Mesenchymal stem cell (in vitro differentiated cells and primary cell): ENCODE results near the gene CRYBG1.
"Not testable (repeated sequence)": the region's sequence is repeated elsewhere in the genome, so short reads cannot be mapped to it uniquely, and the experiment has no call there.

ENCODE experiments used
- DNase-seq: peaks from one replicate; pipeline ENCODE4 v3.0.0-alpha.2; 2013
- H2AFZ ChIP-seq: one replicate; pipeline ENCODE4 v1.6.1; 2013; ENCODE audit warnings: low read depth, mild to moderate bottlenecking, control low read depth, inconsistent platforms, low read length, moderate library complexity
- H2AK5ac ChIP-seq: 2 replicates; pipeline ENCODE4 v1.6.1; 2013; ENCODE audit warnings: low read length, moderate library complexity, mild to moderate bottlenecking, inconsistent platforms; ENCODE audit not compliant: severe bottlenecking
- H2BK120ac ChIP-seq: one replicate; pipeline ENCODE4 v1.6.1; 2013; ENCODE audit warnings: low read depth, mild to moderate bottlenecking, inconsistent platforms, low read length, moderate library complexity
- H2BK12ac ChIP-seq, 2 experiments: one replicate each; pipeline ENCODE4 v1.6.1; 2013; ENCODE audit warnings: inconsistent platforms in 2 of 2, low read length in 2 of 2, mild to moderate bottlenecking in 2 of 2, moderate library complexity in 2 of 2, control low read depth in 1 of 2
- H2BK15ac ChIP-seq: one replicate; pipeline ENCODE4 v1.6.1; 2013; ENCODE audit warnings: mild to moderate bottlenecking, low read depth, inconsistent platforms; ENCODE audit not compliant: poor library complexity, severe bottlenecking
- H2BK5ac ChIP-seq: 2 replicates; pipeline ENCODE4 v1.6.1; 2013; ENCODE audit warnings: low read depth, mild to moderate bottlenecking, low read length, control low read depth, inconsistent platforms; ENCODE audit not compliant: poor library complexity, severe bottlenecking
- H3K14ac ChIP-seq, 2 experiments: one replicate each; pipeline ENCODE4 v1.6.1; 2013; ENCODE audit warnings: inconsistent platforms in 2 of 2, low read length in 2 of 2, control low read depth in 1 of 2, mild to moderate bottlenecking in 1 of 2, moderate library complexity in 1 of 2
- H3K18ac ChIP-seq, 2 experiments: one replicate each; pipeline ENCODE4 v1.6.1; 2013; ENCODE audit warnings: inconsistent platforms in 2 of 2, low read length in 2 of 2, control low read depth in 1 of 2, low read depth in 1 of 2, mild to moderate bottlenecking in 1 of 2
- H3K23ac ChIP-seq, 2 experiments: one replicate each; pipeline ENCODE4 v1.6.1; 2013; ENCODE audit warnings: inconsistent platforms in 2 of 2, low read length in 2 of 2, mild to moderate bottlenecking in 2 of 2, moderate library complexity in 2 of 2, control low read depth in 1 of 2
- H3K27ac ChIP-seq: 2 replicates; pipeline ENCODE4 v1.5.1; 2013; ENCODE audit warnings: mild to moderate bottlenecking, moderate library complexity, low read length, control low read depth, inconsistent platforms; ENCODE audit not compliant: poor library complexity, severe bottlenecking
- H3K27me3 ChIP-seq, 2 experiments: 2 replicates each; pipeline versions ENCODE4 v1.6.1 to v1.7.0; 2013; ENCODE audit warnings: low read length in 2 of 2, mild to moderate bottlenecking in 2 of 2, moderate library complexity in 2 of 2, control low read depth in 1 of 2, inconsistent platforms in 1 of 2; ENCODE audit not compliant: control insufficient read depth in 1 of 2, insufficient read depth in 1 of 2
- H3K36me3 ChIP-seq, 2 experiments: 2 replicates each; pipeline versions ENCODE4 v1.6.1 to v1.7.0; 2013; ENCODE audit warnings: low read length in 2 of 2, control low read depth in 1 of 2, inconsistent platforms in 1 of 2, low read depth in 1 of 2, mild to moderate bottlenecking in 1 of 2; ENCODE audit not compliant: insufficient read depth in 2 of 2, control insufficient read depth in 1 of 2
- H3K4ac ChIP-seq, 2 experiments: one replicate each; pipeline ENCODE4 v1.6.1; 2013; ENCODE audit warnings: inconsistent platforms in 2 of 2, low read length in 2 of 2, mild to moderate bottlenecking in 2 of 2, moderate library complexity in 2 of 2, control low read depth in 1 of 2, low read depth in 1 of 2
- H3K4me1 ChIP-seq: 2 replicates; pipeline ENCODE4 v1.6.1; 2013; ENCODE audit warnings: low read depth, low read length, control low read depth; ENCODE audit not compliant: control insufficient read depth, insufficient read depth
- H3K4me2 ChIP-seq: 2 replicates; pipeline ENCODE4 v1.6.1; 2013; ENCODE audit warnings: low read length, mild to moderate bottlenecking, inconsistent platforms; ENCODE audit not compliant: poor library complexity, severe bottlenecking
- H3K4me3 ChIP-seq, 2 experiments: 2 replicates each; pipeline versions ENCODE4 v1.5.1 to v1.7.0; 2013; ENCODE audit warnings: low read length in 2 of 2, mild to moderate bottlenecking in 2 of 2, control low read depth in 1 of 2, low read depth in 1 of 2; ENCODE audit not compliant: insufficient read depth in 1 of 2
- H3K79me1 ChIP-seq: replicated peaks from 2 replicates; pipeline ENCODE4 v1.6.1; 2013; ENCODE audit warnings: mild to moderate bottlenecking, control low read depth, low read length, inconsistent platforms; ENCODE audit not compliant: poor library complexity, severe bottlenecking
- H3K9ac ChIP-seq: 2 replicates; pipeline ENCODE4 v1.7.0; 2013; ENCODE audit warnings: mild to moderate bottlenecking, low read length, moderate library complexity
- H3K9me3 ChIP-seq: 2 replicates; pipeline ENCODE4 v1.7.0; 2013; ENCODE audit warnings: mild to moderate bottlenecking, low read length; ENCODE audit not compliant: control insufficient read depth
- H4K8ac ChIP-seq: one replicate; pipeline ENCODE4 v1.6.1; 2013; ENCODE audit warnings: inconsistent platforms, mild to moderate bottlenecking, low read length, moderate library complexity
- H4K91ac ChIP-seq: one replicate; pipeline ENCODE4 v1.6.1; 2013; ENCODE audit warnings: mild to moderate bottlenecking, low read length, inconsistent platforms
- WGBS: methylation state at CpG from one replicate; pipeline ENCODE4 v1.1.7; 2013; ENCODE audit warnings: mixed read lengths; 5-methylcytosine and 5-hydroxymethylcytosine counted together

CRYBG1 gene

GRCh38 chr6:106396426-106397220 lies 36.1 kb downstream of the CRYBG1 start:
- H4K91ac ChIP-seq = no peak overlapping the region

GRCh38 chr6:106397431-106397830 lies 36.9 kb downstream of the CRYBG1 start:
- WGBS = no CpG with 5 or more reads among the region's 2 CpGs
- no peaks in the 10 kb centered on the region for H3K9me3 ChIP-seq
- H2BK120ac ChIP-seq = no peak overlapping the region
- no peak overlapping the region for H2BK12ac ChIP-seq
- no peak overlapping the region for H3K4ac ChIP-seq
- no peak overlapping the region for H4K8ac ChIP-seq
- no peak overlapping the region for H2AFZ ChIP-seq
- no peak overlapping the region for H3K27ac ChIP-seq
- H3K4me2 ChIP-seq = no peak overlapping the region
- H3K4me3 ChIP-seq = no peak overlapping the region
- no peak overlapping the region for H3K23ac ChIP-seq
- no peak overlapping the region for H2BK15ac ChIP-seq
- H3K18ac ChIP-seq = no peak overlapping the region
- H3K27me3 ChIP-seq = peaks cover 0 to 19% of the 10 kb centered on the region in 2 experiments
- no peak for DNase-seq
- no peak overlapping the region for H2AK5ac ChIP-seq
- H3K79me1 ChIP-seq = no peaks in the 10 kb centered on the region
- no peak overlapping the region for H3K9ac ChIP-seq
- no peak overlapping the region for H2BK5ac ChIP-seq
- no peak overlapping the region for H3K14ac ChIP-seq
- H3K4me1 ChIP-seq = peaks cover 1% of the 10 kb centered on the region
- H4K91ac ChIP-seq = no peak overlapping the region
- no peaks in the 10 kb centered on the region for H3K36me3 ChIP-seq

More at GRCh38 chr6:106396426-106397220, 36.1 kb downstream of the CRYBG1 start:
- Histone ChIP-seq H3K9ac (no peak overlapping the region), H3K4ac (no peak overlapping the region), H3K4me2 (no peak overlapping the region), H3K18ac (no peak overlapping the region), H3K23ac (no peak overlapping the region), H3K9me3 (no peaks in the 10 kb centered on the region), H2BK12ac (no peak overlapping the region), H4K8ac (no peak overlapping the region), H3K27me3 (peaks cover 0 to 26% of the 10 kb centered on the region in 2 experiments), H3K27ac (no peak overlapping the region), H2BK5ac (no peak overlapping the region), H3K14ac (no peak overlapping the region), H2AFZ (no peak overlapping the region), H3K36me3 (no peaks in the 10 kb centered on the region), H2AK5ac (no peak overlapping the region), H3K4me1 (peaks cover 1% of the 10 kb centered on the region), H3K4me3 (no peak overlapping the region), H2BK15ac (no peak overlapping the region), H2BK120ac (no peak overlapping the region), H3K79me1 (no peaks in the 10 kb centered on the region)
- no peak for DNase-seq
- 96% methylated on average over 4 of the region's 7 CpGs for WGBS

DNA sequence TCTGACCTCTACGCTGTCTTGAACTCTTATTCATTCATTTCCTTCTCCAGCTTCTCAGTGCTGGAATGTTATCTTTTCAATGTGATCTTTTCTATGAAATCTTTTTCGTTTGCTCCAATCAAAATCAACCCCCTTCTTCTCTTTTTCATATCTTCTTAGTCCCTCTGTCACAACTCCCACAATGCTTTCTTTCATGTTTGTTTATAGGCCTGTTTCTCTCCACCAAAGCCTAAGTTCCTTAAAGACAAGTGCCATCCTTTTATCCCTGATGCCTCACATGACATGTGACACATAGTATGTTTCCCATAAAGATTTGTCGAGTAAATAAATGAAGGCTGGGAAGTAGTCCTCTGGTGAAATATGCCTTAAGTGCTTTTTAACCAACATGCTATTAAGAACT lies 38.1 kb downstream of the CRYBG1 start:
- H2BK12ac ChIP-seq = no peak overlapping the region
- peaks cover 4% of the 10 kb centered on the region for H3K9me3 ChIP-seq
- no peak overlapping the region for H2BK120ac ChIP-seq
- H3K36me3 ChIP-seq = no peaks in the 10 kb centered on the region
- peaks cover 1% of the 10 kb centered on the region for H3K4me1 ChIP-seq
- no peak overlapping the region for H3K4me3 ChIP-seq
- no peaks in the 10 kb centered on the region for H3K79me1 ChIP-seq
- H2BK15ac ChIP-seq = no peak overlapping the region
- no peak overlapping the region for H4K91ac ChIP-seq
- no peak overlapping the region for H3K4me2 ChIP-seq
- H3K4ac ChIP-seq = no peak overlapping the region
- H2AFZ ChIP-seq = no peak overlapping the region
- no peak for DNase-seq
- H3K9ac ChIP-seq = no peak overlapping the region
- H3K27me3 ChIP-seq = peaks cover 0 to 11% of the 10 kb centered on the region in 2 experiments
- no peak overlapping the region for H2BK5ac ChIP-seq
- WGBS = 80% methylated on average over 2 of the region's 3 CpGs
- no peak overlapping the region for H2AK5ac ChIP-seq
- no peak overlapping the region for H3K18ac ChIP-seq
- no peak overlapping the region for H3K23ac ChIP-seq
- H4K8ac ChIP-seq = no peak overlapping the region
- no peak overlapping the region for H3K27ac ChIP-seq
- no peak overlapping the region for H3K14ac ChIP-seq

- not testable (repeated sequence) for H3K4me1 ChIP-seq, H3K27me3 ChIP-seq, H2BK120ac ChIP-seq, H4K8ac ChIP-seq, H3K9me3 ChIP-seq, H3K27ac ChIP-seq, H3K4ac ChIP-seq, H3K4me3 ChIP-seq, H3K4me2 ChIP-seq, H2BK12ac ChIP-seq, H3K23ac ChIP-seq, H3K9ac ChIP-seq, H3K79me1 ChIP-seq, H3K14ac ChIP-seq, H4K91ac ChIP-seq, H3K36me3 ChIP-seq, H2AK5ac ChIP-seq, H2BK15ac ChIP-seq, H3K18ac ChIP-seq, H2BK5ac ChIP-seq, H2AFZ ChIP-seq
- WGBS = 71% methylated on average over 5 of the region's 5 CpGs
- DNase-seq = peak; percentile 45
These were observed 44.5 kb downstream of the CRYBG1 start for GRCh38 chr6:106405044-106405443.
